ENCODE data around the gene PATJ. TPM values are rescaled to one million over a fixed set of nuclear protein-coding genes. Genes with fewer than 3 reads are reported as not detected.

The PATJ gene
- total RNA-seq, 1 experiment from 2014 or later = 57.9 TPM

- H3K36me3 Mint-ChIP-seq = peaks cover 2% of the 10 kb centered on the region; the same call in 1 of the 2 replicates
These were observed 366.8 kb downstream of the PATJ start for GRCh38 chr1:62109124-62109523.

More at GRCh38 chr1:62109124-62109523, 366.8 kb downstream of the PATJ start:
- Mint-ChIP-seq H3K9me3 (no peaks in the 10 kb centered on the region), H3K4me3 (no peak overlapping the region), H3K27me3 (ENCODE audit: low read depth) (no peaks in the 10 kb centered on the region), H3K4me1 (peaks cover 13% of the 10 kb centered on the region), H3K27ac (no peak overlapping the region)
- TF ChIP-seq TCF7 (CRISPR knock-in tag; IDR thresholded peaks at IDR 0.05; ENCODE audit: low read depth) (no peak), ATF3 (CRISPR knock-in tag; conservative IDR thresholded peaks at IDR 0.05) (no peak), MAX (CRISPR knock-in tag; IDR thresholded peaks at IDR 0.05) (no peak), ZNF532 (CRISPR knock-in tag; IDR thresholded peaks at IDR 0.05; ENCODE audit: borderline replicate concordance) (no peak), HMGA2 (CRISPR knock-in tag; IDR thresholded peaks at IDR 0.05) (no peak), AFF4 (CRISPR knock-in tag; IDR thresholded peaks at IDR 0.05; ENCODE audit: borderline replicate concordance) (no peak)
- CTCF ChIA-PET = no interaction called here
- DNase-seq (ENCODE audit: low spot score) = no peak
- POLR2A ChIA-PET = interaction anchor here (0.6 kb wide), 1 partner anchor 47 kb away, joined by 4 read pairs; no protein-coding TSS in a partner anchor
- ATAC-seq = no peak

All from WTC11 (cell line).